ENCODE data around the gene KCNQ1. TPM values are rescaled to one million over a fixed set of nuclear protein-coding genes. Genes with fewer than 3 reads are reported as not detected.

Gene KCNQ1
- total and polyA plus RNA-seq, 2 of the 13 experiments (the other 11 are each of a cell fraction or from before 2014, with no cell fraction given), result 0.02 to 0.08 TPM

GRCh38 chr11:2839395-2839943 is 394.7 kb downstream of the KCNQ1 start (continued):
- TF ChIP-seq ZBTB40 (IDR thresholded peaks at IDR 0.05) (no peak), ZBTB40 (CRISPR knock-in tag; IDR thresholded peaks at IDR 0.05) (0 out of 2 replicates have a peak, but pooled peaks have one; percentile 19), ZNF12 (CRISPR knock-in tag; IDR thresholded peaks at IDR 0.05) (no peak), ZKSCAN1 (IDR thresholded peaks at IDR 0.05; ENCODE audit: low read length) (no peak), ZNF446 (CRISPR knock-in tag; IDR thresholded peaks at IDR 0.05) (no peak), MAFF (IDR thresholded peaks at IDR 0.05; ENCODE audit: low read depth, low read length) (no peak), AGO1 (IDR thresholded peaks at IDR 0.05; ENCODE audit: low read depth, low read length, poor library complexity, severe bottlenecking) (no peak), ZNF235 (CRISPR knock-in tag; IDR thresholded peaks at IDR 0.05; ENCODE audit: borderline replicate concordance) (no peak), ZNF776 (CRISPR knock-in tag; IDR thresholded peaks at IDR 0.05) (no peak), NR0B2 (CRISPR knock-in tag; IDR thresholded peaks at IDR 0.05) (no peak), ZNF10 (CRISPR knock-in tag; IDR thresholded peaks at IDR 0.05; ENCODE audit: borderline replicate concordance, low read depth) (no peak), ZNF496 (CRISPR knock-in tag; IDR thresholded peaks at IDR 0.05; ENCODE audit: insufficient replicate concordance) (no peak), ZBTB46 (CRISPR knock-in tag; IDR thresholded peaks at IDR 0.05; ENCODE audit: borderline replicate concordance) (no peak), HMG20B (CRISPR knock-in tag; conservative IDR thresholded peaks at IDR 0.05) (no peak), ZNF432 (CRISPR knock-in tag; IDR thresholded peaks at IDR 0.05; ENCODE audit: borderline replicate concordance) (no peak), ZNF720 (CRISPR knock-in tag; IDR thresholded peaks at IDR 0.05) (no peak), XRCC5 (optimal IDR thresholded peaks at IDR 0.05; ENCODE audit: low read length) (no peak)

Measured in HepG2 (cell line).